ENCODE results near the gene ABCA2. TPM values are rescaled to one million over a fixed set of nuclear protein-coding genes. Genes with fewer than 3 reads are reported as not detected.

Gene ABCA2
- total RNA-seq (72.1 TPM), polyA plus RNA-seq (ENCODE audit: insufficient read depth, low read depth, low replicate concordance) (39.2 TPM)
- long read RNA-seq, donor 1, partial matches to known transcripts = 0 of 2 reads
- long read RNA-seq, donor 1, other reads (novel, unspliced or antisense) = 0 of 2 reads
- long read RNA-seq, donor 2 = 0 reads
- long read RNA-seq, donor 3, partial matches to known transcripts = 0 of 2 reads
- long read RNA-seq, donor 3, other reads (novel, unspliced or antisense) = 0 of 2 reads
- long read RNA-seq, donor 4, partial matches to known transcripts = 7 of 7 reads
- long read RNA-seq, donor 4, other reads (novel, unspliced or antisense) = 0 of 7 reads
- long read RNA-seq, donor 5 = 0 reads
- long read RNA-seq, donor 6 = 0 reads
- long read RNA-seq, donor 7, partial matches to known transcripts = 33 of 43 reads
- long read RNA-seq, donor 7, other reads (novel, unspliced or antisense) = 9 of 43 reads
- long read RNA-seq, donor 8 = 0 reads
- long read RNA-seq, donor 9 = 0 reads
- long read RNA-seq, donor 10, partial matches to known transcripts = 0 of 1 reads
- long read RNA-seq, donor 10, other reads (novel, unspliced or antisense) = 0 of 1 reads

DNA sequence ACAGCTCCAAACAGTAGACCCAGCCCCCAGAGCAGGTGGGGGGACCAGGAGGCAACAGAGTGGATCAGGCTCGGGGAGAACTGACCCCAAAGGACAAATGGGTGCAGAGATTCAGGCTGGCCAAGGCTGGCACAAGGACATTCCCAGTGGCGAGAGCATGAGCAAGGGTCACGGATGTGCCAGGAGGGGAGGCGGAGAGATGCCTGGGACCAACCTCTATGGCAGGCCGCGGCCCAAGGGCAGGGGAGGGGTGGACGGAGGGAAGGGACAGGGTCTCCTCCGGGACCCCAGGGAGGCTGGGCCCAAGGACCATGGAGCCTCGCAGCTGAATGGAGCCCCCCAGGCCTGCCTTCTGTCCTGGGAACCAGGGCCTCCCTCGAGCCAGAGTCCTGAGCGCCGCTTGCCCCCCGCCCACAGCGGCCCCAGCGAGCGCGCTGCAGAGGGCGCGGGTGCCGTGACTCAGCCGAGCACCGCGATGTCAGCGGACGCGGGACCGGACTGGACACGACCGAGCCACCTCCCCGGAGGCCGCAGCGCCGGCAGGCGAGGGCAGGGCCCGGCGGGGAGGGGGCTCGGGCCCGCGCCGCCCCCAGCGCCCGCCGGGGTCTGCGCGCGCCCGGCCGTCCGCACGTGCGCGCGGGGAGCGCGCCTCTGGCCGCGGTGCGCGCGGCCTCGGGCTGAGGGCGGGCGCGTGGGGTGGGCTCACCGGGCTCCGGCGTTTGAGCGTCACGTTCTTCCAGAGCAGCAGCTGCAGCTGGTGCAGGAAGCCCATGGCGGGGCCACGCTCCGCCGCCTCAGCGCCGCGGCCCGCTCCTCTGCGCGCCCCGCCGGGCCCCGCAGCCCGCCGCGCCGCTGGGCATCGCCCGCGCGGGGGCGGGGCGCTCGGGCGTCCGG lies at the start of gene ABCA2:
TSS of gene ABCA2 (minus strand) at position 869 of the 894 bp plus-strand sequence. CDS start at position 772, 97 bp downstream.
- peaks cover 0 to 39% (median 20%) of the 10 kb centered on the region in 3 donors for H3K4me1 ChIP-seq (ENCODE audit: control insufficient read depth in 2 of 3, insufficient read depth in 2 of 3, low read depth in 1 of 3, low read length in 3 of 3)
- FAIRE-seq (no peak), DNase-seq (peak in 3 of 5 donors; percentile 38 to 76 (median 39))
- H3K9me3 ChIP-seq (ENCODE audit: control insufficient read depth in 2 of 3, insufficient read depth in 1 of 3, low read length in 3 of 3) = no peaks in the 10 kb centered on the region
- H3K27ac ChIP-seq (ENCODE audit: low read depth in 2 of 2, low read length in 2 of 2) = peak within 1 kb of the TSS; percentile 11 to 54
- H3K27me3 ChIP-seq (ENCODE audit: control insufficient read depth, insufficient read depth, low read length) = no peaks in the 10 kb centered on the region
- TF ChIP-seq CTCF (IDR thresholded peaks at IDR 0.05; ENCODE audit: borderline replicate concordance, extremely low read depth, insufficient read depth) = no peak
- peak within 1 kb of the TSS in 2 of 3 donors; percentile 69 for H3K9ac ChIP-seq (ENCODE audit: low read length in 3 of 3)
- peak within 1 kb of the TSS in 2 of 3 donors; percentile 38 to 62 for H3K4me3 ChIP-seq (ENCODE audit: low read length in 3 of 3)
- H3K36me3 ChIP-seq (ENCODE audit: control insufficient read depth in 2 of 3, insufficient read depth in 3 of 3, low read length in 3 of 3) = no peaks in the 10 kb centered on the region
- intact Hi-C loops (cut with DNase I) = loop anchor here (10.0 kb wide), 1 partner anchor 73 kb away; the partner anchor contains the start of gene LCN12

GRCh38 chr9:137077010-137077747 lies 49.1 kb upstream of the ABCA2 start, which contains the start of gene UAP1L1:
UAP1L1 (plus strand) TSS chr9:137077517; CDS start chr9:137077533, 16 bp downstream.
- DNase-seq (peak; percentile 26 to 95 (median 62)), FAIRE-seq (no peak)
- Histone ChIP-seq H3K9me3 (ENCODE audit: control insufficient read depth in 2 of 3, insufficient read depth in 1 of 3, low read length in 3 of 3) (no peaks in the 10 kb centered on the region), H3K27me3 (ENCODE audit: control insufficient read depth, insufficient read depth, low read length) (peaks cover 11% of the 10 kb centered on the region), H3K4me1 (ENCODE audit: control insufficient read depth in 2 of 3, insufficient read depth in 2 of 3, low read depth in 1 of 3, low read length in 3 of 3) (peaks cover 0 to 9% (median 0%) of the 10 kb centered on the region in 3 donors), H3K9ac (ENCODE audit: low read length in 3 of 3) (peak within 1 kb of the TSS in 2 of 3 donors; percentile 4 to 31), H3K36me3 (ENCODE audit: control insufficient read depth in 2 of 3, insufficient read depth in 3 of 3, low read length in 3 of 3) (peaks cover 0 to 14% (median 0%) of the 10 kb centered on the region in 3 donors), H3K27ac (ENCODE audit: low read depth in 2 of 2, low read length in 2 of 2) (peak within 1 kb of the TSS in 1 of 2 donors; percentile 9), H3K4me3 (ENCODE audit: low read length in 3 of 3) (peak within 1 kb of the TSS in 2 of 3 donors; percentile 44 to 61)
- intact Hi-C loops (cut with DNase I) = no loop called here
- TF ChIP-seq CTCF (IDR thresholded peaks at IDR 0.05; ENCODE audit: borderline replicate concordance, extremely low read depth, insufficient read depth) = no peak

- H3K27me3 ChIP-seq (ENCODE audit: control insufficient read depth, insufficient read depth, low read length) = peaks cover 11% of the 10 kb centered on the region
- H3K9ac ChIP-seq (ENCODE audit: low read length in 3 of 3) = no peak overlapping the region
- DNase-seq (peak in 1 of 5 donors; percentile 81), FAIRE-seq (no peak)
- H3K4me1 ChIP-seq (ENCODE audit: control insufficient read depth in 2 of 3, insufficient read depth in 2 of 3, low read depth in 1 of 3, low read length in 3 of 3) = peaks cover 0 to 9% (median 0%) of the 10 kb centered on the region in 3 donors
- intact Hi-C loops (cut with DNase I) = no loop called here
- TF ChIP-seq CTCF (IDR thresholded peaks at IDR 0.05; ENCODE audit: borderline replicate concordance, extremely low read depth, insufficient read depth) = no peak
- H3K4me3 ChIP-seq (ENCODE audit: low read length in 3 of 3) = no peak overlapping the region
- no peaks in the 10 kb centered on the region for H3K9me3 ChIP-seq (ENCODE audit: control insufficient read depth in 2 of 3, insufficient read depth in 1 of 3, low read length in 3 of 3)
- peak overlapping the region in 1 of 2 donors; percentile 9 for H3K27ac ChIP-seq (ENCODE audit: low read depth in 2 of 2, low read length in 2 of 2)
- H3K36me3 ChIP-seq (ENCODE audit: control insufficient read depth in 2 of 3, insufficient read depth in 3 of 3, low read length in 3 of 3) = peaks cover 0 to 11% (median 0%) of the 10 kb centered on the region in 3 donors
Observed at GRCh38 chr9:137076636-137077009, 48.6 kb upstream of the ABCA2 start.

Data from kidney (tissue), 22 donors.